Measurements from ENCODE around the gene PHF5A. TPM values are rescaled to one million over a fixed set of nuclear protein-coding genes. Genes with fewer than 3 reads are reported as not detected.

PHF5A gene
- total and polyA plus RNA-seq, 11 donors: 13.4 to 49.9 (median 20.5) TPM

DNA sequence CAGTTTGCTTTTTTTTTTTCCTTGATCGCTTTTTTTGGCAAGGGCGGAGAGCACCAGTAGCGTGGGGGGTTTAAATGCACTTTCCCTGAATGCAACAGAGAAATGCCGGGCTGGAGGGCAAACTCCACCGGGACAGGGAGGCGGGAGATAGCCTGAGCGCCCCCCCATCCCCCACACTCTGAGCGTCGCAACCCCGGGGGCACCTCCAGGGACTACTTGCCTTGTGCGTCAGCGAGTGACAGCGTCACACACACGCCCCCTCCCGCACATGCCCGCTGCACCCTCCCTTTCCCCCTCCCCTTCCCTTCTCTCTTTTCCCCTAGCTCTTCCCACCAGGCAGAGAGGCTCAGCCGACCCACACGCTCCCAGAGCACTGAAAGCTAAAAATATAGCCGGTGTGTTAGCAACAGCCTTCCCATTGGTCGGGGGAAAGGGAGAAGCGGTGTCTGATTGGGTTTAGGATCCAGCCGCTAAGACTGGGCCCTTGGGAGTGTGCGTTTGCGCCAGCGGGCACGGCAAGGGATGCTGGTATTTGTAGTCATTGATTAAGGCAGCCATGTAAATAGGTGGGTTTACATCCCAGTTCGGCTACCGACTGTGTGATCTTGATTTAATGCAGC lies 20.2 kb downstream of the PHF5A start:
- Histone ChIP-seq H3K4me1 (peaks cover 0 to 19% (median 13%) of the 10 kb centered on the region in 12 donors), H3K9me3 (no peaks in the 10 kb centered on the region), H3K27ac (peak overlapping the region; percentile 94 to 100 (median 99)), H3K36me3 (peaks cover 0 to 8% (median under 1%) of the 10 kb centered on the region in 9 donors), H3K4me3 (peak overlapping the region; percentile 76 to 98 (median 94)), H3K27me3 (no peaks in the 10 kb centered on the region)
- intact Hi-C loops (cut with DNase I): loop anchor here in 3 of 10 donors (1.0 to 2.0 kb wide), 3 partner anchors 20 to 21 kb away; partner anchors contain the start of genes ACO2 (in 2 of the 3) and PHF5A (in 2 of the 3)
- ATAC-seq (peak; percentile 78 to 88 (median 86)), DNase-seq (peak; percentile 95 to 98 (median 97))
- WGBS, 4 donors: 0 to 1% (median 1%) methylated on average over 23 to 28 of the region's 28 CpGs
- TF ChIP-seq, protein P1, sequence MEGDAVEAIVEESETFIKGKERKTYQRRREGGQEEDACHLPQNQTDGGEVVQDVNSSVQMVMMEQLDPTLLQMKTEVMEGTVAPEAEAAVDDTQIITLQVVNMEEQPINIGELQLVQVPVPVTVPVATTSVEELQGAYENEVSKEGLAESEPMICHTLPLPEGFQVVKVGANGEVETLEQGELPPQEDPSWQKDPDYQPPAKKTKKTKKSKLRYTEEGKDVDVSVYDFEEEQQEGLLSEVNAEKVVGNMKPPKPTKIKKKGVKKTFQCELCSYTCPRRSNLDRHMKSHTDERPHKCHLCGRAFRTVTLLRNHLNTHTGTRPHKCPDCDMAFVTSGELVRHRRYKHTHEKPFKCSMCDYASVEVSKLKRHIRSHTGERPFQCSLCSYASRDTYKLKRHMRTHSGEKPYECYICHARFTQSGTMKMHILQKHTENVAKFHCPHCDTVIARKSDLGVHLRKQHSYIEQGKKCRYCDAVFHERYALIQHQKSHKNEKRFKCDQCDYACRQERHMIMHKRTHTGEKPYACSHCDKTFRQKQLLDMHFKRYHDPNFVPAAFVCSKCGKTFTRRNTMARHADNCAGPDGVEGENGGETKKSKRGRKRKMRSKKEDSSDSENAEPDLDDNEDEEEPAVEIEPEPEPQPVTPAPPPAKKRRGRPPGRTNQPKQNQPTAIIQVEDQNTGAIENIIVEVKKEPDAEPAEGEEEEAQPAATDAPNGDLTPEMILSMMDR (IDR thresholded peaks at IDR 0.05): no peak
- TF ChIP-seq POLR2A (IDR thresholded peaks at IDR 0.05): peak in 1 of 2 donors; percentile 90

DNA sequence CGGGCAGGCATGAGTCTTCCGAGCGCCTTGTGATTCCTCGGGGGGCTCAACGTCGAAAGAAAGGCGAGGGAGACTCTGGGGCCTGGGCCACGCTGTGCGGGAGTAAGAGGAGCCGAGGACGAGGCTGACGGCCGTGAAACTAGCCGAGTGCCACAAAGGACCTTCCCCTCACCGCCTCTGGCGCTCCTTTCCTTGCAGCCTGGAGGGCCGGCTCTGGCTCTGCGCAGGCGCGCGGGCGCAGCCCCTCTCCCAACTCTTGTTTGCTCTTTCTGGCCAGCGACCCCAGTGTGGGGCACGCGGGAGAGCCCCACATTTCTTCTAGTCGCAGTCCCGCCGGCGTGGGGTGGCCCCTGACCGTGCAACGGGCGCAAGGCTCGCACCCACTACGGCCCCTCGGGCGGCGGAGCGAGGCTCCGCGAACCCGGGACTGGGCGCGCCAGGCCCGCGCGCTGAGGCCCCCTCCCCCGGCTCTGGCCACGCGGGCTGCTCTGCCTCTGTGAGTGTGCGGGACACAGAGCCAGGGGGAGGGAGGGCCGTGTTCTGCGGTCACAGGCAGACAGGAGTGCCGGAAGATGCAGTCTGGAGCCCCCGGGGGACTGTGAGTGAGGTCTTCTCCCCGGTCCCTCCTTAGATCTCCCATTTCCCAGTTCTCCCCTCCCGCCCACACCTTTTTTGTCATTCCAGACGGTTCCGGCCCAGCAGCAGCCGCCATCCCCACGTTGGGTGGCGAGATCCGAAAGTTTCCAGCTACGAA lies 20.9 kb downstream of the PHF5A start:
- DNase-seq (peak; percentile 77 to 86 (median 84)), ATAC-seq (peak; percentile 3 to 41 (median 24))
- Histone ChIP-seq H3K4me1 (peaks cover 6 to 26% (median 20%) of the 10 kb centered on the region in 12 donors), H3K27ac (peak overlapping the region; percentile 94 to 100 (median 99)), H3K27me3 (no peaks in the 10 kb centered on the region), H3K4me3 (peak overlapping the region; percentile 76 to 98 (median 94)), H3K9me3 (no peaks in the 10 kb centered on the region), H3K36me3 (peaks cover 0 to 15% (median 7%) of the 10 kb centered on the region in 9 donors)
- TF ChIP-seq, protein P1 (IDR thresholded peaks at IDR 0.05): no peak
- TF ChIP-seq POLR2A (IDR thresholded peaks at IDR 0.05): no peak
- 0 to 1% (median 1%) methylated on average over 13 to 63 of the region's 63 CpGs for WGBS, 4 donors
- intact Hi-C loops (cut with DNase I): loop anchor here in 6 of 10 donors (1.0 to 2.0 kb wide), 4 partner anchors 21 to 37 kb away; partner anchors contain the start of genes ACO2 (in 3 of the 6) and PHF5A (in 3 of the 6)

DNA sequence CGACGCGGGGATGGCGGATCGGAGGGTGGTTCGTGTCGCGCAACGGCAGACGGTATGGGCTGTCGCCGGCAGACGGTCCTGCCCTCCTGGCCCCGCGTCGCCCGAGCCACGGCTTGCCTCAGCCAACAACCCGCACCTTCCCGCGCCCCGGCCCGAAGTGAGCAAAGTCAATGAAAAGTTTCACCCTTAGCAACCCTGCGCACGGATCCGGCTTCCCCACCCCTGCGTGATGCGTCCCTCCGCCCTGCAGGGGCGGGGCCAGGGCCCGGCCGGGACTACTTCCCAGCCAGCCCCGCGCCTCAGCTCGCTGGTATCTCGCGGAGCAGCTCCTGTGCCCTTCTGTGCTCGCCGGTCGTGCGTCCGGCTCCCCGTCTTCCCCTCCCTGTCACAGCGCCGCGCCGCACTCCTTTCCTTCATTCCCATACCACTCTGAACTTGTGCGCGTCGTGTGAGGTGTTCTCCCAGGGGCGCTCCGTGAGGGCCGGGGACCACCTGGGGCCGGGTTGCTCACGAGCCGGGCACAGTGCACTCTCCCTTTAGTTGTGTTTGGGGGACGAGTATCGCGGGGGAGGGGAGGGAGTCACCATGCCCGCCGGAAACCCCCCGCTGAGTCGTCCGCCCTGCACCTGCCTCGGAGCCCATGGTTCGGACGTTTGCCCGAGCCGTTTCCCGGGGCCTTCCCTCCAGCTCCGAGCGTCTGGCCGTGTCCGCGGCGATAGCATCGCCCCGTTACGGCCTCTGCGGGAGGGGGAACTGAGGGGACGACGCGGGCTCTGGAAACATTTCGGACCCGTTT lies 21.7 kb downstream of the PHF5A start, which contains the start of gene TOB2:
Gene TOB2 (minus strand): TSS at position 163 of the 796 bp plus-strand sequence. CDS start 9,456 bp downstream, outside the sequence.
- ATAC-seq: peak; percentile 27 to 71 (median 66)
- WGBS, 4 donors: 0 to 1% (median 1%) methylated on average over 45 to 85 of the region's 85 CpGs
- DNase-seq: peak; percentile 96 to 98 (median 97)
- intact Hi-C loops (cut with DNase I): loop anchor here in 5 of 10 donors (2.0 kb wide), 2 partner anchors 22 to 36 kb away; partner anchors contain the start of genes ACO2 (in 1 of the 5) and PHF5A (in 1 of the 5)
- H3K27ac ChIP-seq: peak within 1 kb of the TSS; percentile 94 to 100 (median 99)
- peaks cover 7 to 34% (median 28%) of the 10 kb centered on the region in 12 donors for H3K4me1 ChIP-seq
- no peaks in the 10 kb centered on the region for H3K27me3 ChIP-seq
- H3K4me3 ChIP-seq: peak within 1 kb of the TSS; percentile 76 to 98 (median 94)
- TF ChIP-seq POLR2A (IDR thresholded peaks at IDR 0.05): peak; percentile 96 to 99
- TF ChIP-seq, protein P1 (IDR thresholded peaks at IDR 0.05): no peak
- peaks cover 0 to 21% (median 14%) of the 10 kb centered on the region in 9 donors for H3K36me3 ChIP-seq
- no peaks in the 10 kb centered on the region for H3K9me3 ChIP-seq
